ENCODE measurements around the gene PNMA1.
A peak's percentile ranks its signal among the peaks of the same experiment; 100 is the strongest.

Gene PNMA1

DNA sequence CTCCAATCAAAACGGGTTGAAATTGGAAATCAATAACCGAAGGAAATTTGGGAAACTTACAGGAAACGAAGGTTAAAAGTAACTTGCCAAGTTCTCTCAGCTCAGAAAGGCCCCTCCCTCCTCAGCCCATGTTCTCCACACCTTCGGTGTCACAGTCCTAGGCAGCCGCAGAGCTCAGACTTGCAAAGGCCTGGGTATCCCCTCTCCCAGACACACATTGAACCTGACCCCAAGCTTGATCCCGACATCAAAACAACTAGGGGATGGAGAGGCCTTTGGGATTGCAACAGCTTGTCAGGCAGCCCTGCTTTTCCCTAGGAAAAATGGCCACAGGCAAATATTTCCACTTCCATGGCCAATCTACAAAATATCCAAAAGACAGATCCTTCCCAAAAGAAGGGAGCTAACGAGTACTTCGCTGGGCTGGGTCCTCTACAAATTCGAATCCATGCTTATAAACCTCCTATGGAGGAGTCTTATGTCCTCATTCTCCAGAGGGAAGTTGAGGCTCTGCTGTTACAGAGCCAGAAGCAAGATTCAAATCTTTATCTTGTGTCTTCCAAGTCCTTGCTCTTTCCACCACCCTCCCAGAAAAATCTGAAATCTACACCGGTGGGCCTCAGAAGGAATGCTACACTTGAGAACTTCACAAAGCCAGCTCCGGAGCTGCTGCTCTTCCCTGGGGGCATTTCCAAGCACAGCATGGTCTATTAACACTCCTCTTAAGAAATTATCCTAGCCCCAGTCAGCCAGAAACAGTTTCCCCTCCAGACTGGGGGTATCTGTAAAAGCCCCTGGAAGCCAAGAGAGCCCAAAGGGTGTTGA lies 35.7 kb upstream of the PNMA1 start:
- DNase-seq: no peak

DNA sequence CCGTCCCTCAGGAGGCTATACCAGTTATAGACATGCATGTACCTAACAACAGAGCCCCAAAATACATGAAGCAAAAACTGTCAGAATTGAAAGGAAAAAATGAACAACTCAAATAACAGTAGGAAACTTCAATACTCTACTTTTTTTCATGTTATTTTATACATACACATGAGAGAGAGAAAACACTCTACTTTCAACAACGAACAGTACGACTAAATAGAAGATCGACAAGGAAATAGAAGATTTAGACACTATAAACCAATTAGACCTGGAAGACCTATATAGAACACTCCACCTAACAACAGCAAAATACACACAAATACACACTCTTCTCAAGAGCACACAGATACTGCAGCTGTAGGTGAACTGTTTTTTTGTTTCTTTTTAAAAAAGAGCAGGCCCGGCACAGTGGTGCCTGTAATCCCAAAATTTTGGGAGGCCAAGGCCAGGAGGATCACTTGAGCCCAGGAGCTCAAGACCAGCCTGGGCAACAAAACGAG lies 34.7 kb upstream of the PNMA1 start:
- no peak for DNase-seq

- no peak for DNase-seq
Observed at GRCh38 chr14:73747379-73748211, 33.4 kb upstream of the PNMA1 start.

DNA sequence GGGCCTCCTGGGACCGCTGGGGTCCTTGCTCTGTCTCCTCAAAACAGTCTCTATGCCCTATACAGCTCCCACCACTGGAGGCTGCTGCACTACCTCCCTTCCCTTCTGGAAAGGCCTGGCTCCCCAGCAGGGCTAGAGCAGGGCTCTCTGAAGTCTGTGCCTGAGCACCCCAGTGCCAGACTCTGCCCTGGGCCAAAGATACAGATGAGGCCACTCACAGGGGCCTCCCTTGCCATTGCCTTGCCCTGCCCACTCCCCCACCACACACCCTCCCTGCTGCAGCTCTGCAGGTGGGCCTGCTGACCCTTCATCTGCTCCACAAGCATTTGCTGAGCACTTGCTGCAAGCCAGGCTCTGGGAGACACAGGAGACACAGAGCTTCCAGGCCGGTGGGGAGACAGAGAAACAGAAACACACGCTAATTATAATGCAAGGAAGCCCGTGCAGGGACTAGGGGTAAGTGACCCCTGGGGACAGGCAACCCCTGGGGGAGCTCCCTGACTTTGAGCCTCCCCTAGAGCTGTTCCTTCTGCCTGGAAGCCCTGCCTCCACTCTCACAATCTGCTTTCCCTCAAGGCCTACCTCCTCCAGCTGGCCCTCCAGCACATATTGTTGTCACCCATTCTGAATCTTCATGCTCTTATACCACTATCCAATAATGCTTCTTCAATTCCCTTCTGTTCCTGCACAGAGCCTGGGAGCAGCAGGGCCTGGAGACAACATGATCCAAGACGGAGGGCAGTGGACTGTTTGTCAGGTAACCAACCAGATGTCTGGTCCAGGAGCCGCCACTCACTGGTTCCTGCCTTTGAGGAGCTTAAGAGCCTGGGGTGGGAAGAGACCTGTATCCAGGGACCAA lies 32.6 kb upstream of the PNMA1 start:
- peak; percentile 86 to 93 for DNase-seq

DNA sequence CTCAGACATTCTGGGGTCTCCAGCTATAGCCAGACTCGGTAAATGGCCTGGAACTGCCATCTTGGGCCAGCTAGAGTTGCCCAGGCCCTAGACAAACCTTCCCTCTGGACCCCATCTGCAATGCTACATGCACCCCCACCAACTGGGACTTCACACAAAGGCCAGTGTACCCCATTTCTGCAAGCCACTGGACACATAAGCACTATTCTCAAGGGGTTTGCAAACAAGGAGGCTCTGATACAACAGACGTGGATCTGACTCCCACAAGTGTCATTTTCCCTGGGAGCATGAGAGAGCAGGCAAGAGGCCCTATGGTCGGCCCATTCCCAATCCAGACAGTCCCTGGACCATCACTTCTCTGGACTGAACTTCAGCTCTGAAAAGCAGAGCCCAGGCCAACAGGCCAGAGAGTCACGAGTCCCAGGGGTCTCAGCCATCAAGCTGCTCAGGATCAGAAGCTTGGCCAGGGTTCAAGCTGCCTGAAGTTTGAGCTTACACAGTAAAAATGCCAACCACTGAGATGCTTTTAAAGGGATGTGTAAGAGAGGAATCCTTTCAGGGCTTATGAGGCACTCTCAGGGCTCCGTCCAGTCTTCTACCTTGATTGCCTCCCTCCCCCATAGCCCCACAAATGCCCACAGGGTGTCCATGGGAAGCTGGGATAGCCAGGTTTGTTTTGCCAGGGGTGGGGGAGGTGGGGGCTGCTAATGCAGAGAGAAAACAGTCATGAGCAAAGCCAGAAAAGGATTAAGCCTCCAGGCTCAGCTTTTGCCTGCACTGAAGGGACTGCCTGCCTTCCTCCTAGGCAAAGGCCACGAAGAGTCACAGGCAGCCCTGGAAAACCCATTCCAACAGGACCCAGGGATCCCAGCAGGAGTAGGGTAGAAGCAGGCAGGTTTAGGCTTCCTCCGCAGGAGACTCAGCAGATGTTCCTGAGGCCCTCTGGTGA lies 31.7 kb upstream of the PNMA1 start:
- DNase-seq: no peak

DNA sequence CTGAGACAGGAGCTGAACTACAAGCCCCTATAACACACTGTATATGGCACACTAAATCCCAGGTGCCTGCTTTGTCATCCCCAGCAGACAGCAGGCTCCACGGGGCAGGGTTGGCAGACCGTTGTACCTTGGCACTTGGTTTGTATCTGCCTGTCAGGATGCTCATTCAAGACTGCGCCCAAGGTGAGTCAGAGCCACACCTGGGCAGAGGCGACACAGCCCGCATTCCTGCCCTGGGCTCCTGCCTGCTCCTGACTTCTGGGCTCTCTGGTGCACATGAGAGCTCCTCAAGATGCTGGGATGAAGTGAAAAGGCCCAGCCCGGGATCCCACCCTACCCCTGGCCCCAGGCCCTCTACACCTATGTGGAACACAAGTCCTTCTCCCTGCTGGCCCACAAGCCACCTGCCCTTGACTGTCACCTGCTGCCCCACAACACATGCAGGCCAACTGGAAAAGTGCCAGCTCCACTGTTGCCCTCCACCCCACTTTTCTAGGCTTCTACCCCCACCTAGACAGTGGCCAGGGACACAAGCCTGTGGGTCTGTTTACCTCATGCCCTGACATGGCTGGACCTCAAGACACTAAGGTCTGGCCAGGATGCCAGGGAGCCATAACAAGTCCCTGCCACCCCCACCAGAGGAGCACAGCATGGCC lies 30.8 kb upstream of the PNMA1 start:
- no peak for DNase-seq

DNA sequence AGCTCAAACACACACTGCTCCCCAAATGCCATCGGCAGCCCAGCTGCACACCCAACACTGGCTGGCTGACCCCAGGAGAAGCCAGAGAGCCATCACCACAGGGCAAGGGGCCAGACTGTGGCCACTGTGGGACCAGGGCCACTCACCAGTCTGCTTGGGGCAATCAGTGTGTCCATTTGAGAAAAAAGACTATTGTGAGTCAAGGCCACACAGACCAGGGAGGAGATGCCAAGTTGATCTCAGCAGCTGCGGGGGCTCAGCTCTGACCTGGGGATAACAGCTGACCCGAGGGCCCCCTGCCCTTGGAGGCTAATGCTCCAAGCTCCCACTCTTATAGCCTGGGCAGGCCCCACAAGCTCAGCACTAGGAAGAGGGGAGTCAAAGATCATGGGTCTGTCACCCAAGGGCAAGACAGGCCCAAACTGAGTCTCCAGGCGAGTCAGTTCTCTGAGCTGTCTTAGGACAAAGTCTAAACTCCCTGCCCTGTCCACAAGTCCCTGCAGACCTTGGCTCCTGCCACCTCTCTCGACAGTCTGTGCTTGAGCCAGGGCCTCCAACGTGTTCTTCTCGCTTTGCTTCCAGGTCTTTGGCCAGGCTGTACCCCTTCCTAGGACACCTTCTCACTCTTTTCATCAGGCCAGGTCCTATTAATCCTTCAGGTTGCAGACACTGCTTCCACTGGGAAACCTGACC lies 30.1 kb upstream of the PNMA1 start:
- no peak for DNase-seq

GRCh38 chr14:73743431-73743931 lies 29.3 kb upstream of the PNMA1 start:
- DNase-seq: no peak

DNA sequence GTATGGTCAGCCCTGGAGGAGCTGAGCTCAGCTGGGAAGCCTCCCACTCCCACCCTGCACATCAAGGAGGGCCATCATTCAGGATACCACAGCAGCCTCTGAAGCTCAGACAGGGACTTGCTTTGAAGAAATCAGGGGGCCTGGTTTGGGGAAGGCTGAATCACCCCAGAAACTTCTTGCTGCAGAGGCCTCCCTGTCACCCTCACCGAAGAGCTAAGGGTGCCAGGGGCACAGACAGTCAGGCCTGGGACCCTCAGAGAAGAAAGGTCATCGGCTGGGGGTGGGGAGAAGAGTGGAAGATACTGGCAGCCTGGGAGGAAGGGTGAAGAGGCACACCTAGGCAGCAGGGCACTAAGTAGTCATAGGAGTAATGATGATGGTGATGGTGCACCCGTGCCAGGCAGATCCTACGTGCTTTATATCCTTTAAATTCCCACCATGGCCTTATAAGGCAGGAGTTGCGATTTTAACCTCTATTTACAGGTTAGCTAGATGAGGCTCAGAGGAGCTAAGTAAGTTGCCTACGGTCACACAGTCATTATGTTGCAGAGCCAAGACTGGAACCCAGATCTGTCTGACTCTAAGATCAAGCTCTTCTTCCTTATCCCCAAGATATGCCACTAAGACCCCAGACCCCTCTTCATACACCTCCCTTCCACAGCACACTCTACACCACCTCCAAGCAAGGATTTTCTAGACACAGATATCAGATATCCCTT lies 28.5 kb upstream of the PNMA1 start:
- DNase-seq: no peak

- no peak for DNase-seq
Observed at GRCh38 chr14:73741876-73742519, 27.8 kb upstream of the PNMA1 start.

GRCh38 chr14:73741386-73741875 lies 27.2 kb upstream of the PNMA1 start:
- DNase-seq: no peak

- no peak for DNase-seq
Observed at GRCh38 chr14:73740618-73741326, 26.6 kb upstream of the PNMA1 start.

DNA sequence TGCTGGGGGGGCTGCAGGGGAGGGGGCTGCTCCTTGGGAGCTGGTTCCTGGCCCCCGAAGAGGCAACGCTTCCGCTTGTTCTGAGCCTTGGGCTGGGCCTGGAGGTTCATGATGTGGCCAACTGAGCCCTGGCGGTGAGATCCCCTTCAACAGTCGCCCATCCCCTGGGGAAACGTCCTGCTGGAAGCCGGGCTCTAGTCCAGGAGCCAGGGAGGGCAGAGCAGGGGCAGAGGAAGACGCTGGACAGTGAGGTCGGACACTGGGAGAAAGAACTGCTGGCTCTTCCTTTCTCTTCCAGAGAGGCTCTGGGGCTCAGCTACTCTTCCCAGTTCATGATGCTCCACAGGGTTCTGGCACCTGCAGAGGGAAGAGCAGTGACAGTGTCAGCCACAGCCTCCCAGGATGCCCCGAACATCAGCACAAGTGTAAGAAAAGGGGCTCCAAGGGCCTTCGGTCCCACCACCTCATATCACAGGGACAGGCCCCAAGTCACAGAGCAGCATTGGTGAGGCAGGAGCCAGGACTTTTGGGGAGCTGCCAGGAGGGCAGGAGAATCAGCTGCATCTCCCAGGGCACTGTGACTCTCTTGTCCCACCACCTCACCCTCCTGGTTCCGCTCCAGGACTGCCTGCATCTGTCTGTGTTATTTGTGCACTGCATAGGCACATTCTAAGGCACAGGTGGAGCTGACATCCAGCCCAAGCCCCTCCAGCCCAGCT lies 25.9 kb upstream of the PNMA1 start:
- no peak for DNase-seq

- DNase-seq: peak in 1 of 2 experiments; percentile 43
Observed at GRCh38 chr14:73739174-73739898, 25.2 kb upstream of the PNMA1 start.

DNA sequence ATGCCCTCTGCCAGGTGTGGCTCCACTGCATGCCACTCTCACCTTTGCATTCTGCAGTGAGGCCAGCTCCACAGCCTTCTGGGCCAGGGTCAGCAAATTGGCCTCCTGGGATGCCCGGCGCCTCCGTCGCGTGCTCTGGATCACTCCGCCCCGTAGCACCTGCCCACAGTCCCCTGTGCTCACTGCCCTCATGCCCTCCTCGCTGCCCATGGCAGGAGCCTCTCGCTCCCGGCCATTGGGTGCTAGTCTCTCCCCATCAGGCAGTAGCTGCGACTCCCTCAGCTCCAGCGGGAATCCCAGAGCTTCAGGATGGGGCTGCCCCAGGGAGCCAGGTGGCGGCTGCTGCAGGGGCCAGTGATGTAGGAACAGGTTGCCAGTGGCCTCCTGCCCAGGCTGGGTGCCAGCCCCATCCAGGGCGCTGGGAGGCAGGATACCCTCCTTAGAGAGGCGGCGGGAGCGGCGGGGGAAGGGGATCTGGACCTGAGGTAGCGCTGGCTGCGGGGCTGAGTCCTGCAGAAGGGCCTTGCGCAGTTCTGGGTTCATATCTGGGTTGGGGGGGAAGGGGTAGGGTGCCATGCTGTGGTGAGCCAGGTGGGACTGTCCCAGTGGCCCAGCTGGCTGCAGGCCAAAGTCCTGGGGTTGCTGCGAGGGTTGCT lies 24.5 kb upstream of the PNMA1 start:
- no peak for DNase-seq

DNA sequence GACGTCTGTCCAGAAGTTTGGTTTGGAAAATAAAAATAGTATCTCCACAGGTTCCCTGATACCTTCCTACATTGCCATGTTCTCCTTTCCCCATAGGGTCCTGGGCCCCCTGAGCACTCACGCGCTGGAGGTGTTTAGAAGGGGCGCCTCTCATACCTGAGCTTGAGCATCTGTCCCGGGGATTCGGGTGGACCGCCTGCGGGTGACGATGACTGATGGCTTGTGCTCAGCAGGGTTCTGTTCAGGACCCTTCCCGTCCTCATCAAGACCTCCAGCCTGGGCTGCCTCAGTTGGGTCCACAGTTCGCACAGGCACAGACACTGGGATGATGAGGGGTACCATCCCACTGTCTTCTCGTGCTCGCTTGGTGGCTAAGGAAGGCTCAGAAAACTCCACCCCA lies 22.7 kb upstream of the PNMA1 start:
- no peak for DNase-seq
